Measurements from ENCODE around the gene AFAP1L1.

AFAP1L1 gene

DNA sequence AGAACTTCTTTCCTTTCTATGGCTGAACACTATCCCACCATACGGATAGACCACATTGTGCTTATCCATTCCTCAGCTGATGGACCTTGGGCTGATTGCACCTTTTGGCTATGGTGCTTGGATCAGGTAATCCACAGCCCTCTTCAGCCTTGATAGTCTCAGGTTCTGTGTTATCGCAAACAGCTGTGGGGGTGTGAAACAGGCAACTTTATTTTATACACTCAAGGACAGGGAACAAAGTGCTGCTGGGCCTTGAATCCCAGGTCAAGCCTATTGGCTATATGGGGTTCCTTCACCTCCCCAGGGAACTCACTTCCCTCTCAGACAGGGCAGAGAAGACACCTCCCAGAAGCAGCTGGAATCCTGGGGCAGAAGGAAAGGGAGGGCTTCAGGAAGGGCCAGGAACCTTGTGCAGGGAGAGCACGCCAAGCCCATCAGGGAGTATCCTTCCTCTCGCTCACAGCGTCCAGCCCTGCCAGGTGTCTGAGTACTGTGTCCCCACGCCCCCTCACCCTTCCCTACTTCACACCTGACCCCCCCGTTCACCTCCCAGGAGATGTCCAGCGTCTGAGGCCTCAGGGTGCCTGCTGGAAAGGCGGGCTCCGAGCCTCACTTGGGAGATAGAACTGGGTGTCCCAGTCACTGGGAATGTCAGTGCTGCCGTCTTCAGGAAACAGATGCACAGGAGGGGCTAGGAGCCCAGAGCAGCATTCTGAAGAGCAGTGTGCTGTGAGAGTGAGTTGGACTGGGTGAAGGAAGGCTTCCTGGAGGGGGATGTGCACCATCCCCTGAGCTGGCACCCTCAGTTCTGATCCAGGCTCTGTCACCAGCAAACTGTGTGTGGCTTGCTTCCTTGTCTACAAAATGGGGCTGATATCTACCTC lies 32.8 kb downstream of the AFAP1L1 start:
- DNase-seq, result no peak
- no peaks in the 10 kb centered on the region for H3K9me3 Mint-ChIP-seq
- H3K27me3 Mint-ChIP-seq (ENCODE audit: low read depth, poor library complexity), result peaks cover 2% of the 10 kb centered on the region
- peaks cover 23% of the 10 kb centered on the region for H3K4me1 Mint-ChIP-seq
- H3K27ac Mint-ChIP-seq, result no peak overlapping the region
- no peaks in the 10 kb centered on the region for H3K36me3 Mint-ChIP-seq (ENCODE audit: low read depth)
- TF ChIP-seq, protein P1, sequence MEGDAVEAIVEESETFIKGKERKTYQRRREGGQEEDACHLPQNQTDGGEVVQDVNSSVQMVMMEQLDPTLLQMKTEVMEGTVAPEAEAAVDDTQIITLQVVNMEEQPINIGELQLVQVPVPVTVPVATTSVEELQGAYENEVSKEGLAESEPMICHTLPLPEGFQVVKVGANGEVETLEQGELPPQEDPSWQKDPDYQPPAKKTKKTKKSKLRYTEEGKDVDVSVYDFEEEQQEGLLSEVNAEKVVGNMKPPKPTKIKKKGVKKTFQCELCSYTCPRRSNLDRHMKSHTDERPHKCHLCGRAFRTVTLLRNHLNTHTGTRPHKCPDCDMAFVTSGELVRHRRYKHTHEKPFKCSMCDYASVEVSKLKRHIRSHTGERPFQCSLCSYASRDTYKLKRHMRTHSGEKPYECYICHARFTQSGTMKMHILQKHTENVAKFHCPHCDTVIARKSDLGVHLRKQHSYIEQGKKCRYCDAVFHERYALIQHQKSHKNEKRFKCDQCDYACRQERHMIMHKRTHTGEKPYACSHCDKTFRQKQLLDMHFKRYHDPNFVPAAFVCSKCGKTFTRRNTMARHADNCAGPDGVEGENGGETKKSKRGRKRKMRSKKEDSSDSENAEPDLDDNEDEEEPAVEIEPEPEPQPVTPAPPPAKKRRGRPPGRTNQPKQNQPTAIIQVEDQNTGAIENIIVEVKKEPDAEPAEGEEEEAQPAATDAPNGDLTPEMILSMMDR (IDR thresholded peaks at IDR 0.05), result no peak
- no peak overlapping the region for H3K4me3 Mint-ChIP-seq

DNA sequence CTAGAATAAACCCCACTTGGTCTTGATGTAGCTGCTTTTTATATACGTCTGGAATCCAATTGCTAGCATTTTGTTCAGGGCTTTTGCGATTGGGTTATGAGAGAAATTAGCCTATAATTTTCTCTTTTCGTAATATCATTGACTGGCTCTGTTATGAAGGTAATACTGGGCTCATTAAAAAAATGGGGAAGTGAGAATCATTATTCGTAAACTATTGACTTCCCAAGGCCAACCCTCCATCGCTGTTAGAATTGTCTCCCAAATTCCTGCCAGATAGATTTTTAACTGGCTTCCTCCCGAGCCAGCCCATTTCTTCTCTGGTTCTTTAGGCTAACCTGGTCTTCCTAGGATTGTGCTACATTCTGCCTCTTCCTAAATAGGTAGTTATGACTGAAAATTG lies 37.7 kb downstream of the AFAP1L1 start:
- Mint-ChIP-seq H3K27me3 (ENCODE audit: low read depth, poor library complexity) (peaks cover 9% of the 10 kb centered on the region), H3K4me1 (peaks cover 44% of the 10 kb centered on the region), H3K4me3 (no peak overlapping the region), H3K27ac (no peak overlapping the region), H3K9me3 (no peaks in the 10 kb centered on the region), H3K36me3 (ENCODE audit: low read depth) (no peaks in the 10 kb centered on the region)
- TF ChIP-seq, protein P1 (IDR thresholded peaks at IDR 0.05), result no peak
- DNase-seq, result no peak

DNA sequence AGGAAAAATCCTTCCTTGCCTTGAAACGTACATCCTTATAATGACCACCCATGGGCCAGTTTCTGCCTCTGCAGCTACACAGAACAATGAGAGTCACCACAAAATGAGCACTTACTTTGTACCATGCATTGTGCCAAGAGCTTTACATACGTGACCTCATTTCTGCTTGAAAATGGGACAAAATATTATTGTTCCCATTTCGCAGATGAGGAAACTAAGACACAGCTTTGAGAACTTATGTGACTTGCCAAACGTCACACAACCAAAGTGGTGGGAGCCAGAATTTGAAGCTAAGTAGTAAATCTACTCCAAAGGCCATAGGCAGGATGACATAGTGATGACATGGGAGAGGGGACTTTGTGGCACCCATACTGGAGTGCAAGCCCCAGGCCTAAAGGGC lies 38.8 kb downstream of the AFAP1L1 start:
- no peak overlapping the region for H3K27ac Mint-ChIP-seq
- TF ChIP-seq, protein P1 (IDR thresholded peaks at IDR 0.05), result no peak

DNA sequence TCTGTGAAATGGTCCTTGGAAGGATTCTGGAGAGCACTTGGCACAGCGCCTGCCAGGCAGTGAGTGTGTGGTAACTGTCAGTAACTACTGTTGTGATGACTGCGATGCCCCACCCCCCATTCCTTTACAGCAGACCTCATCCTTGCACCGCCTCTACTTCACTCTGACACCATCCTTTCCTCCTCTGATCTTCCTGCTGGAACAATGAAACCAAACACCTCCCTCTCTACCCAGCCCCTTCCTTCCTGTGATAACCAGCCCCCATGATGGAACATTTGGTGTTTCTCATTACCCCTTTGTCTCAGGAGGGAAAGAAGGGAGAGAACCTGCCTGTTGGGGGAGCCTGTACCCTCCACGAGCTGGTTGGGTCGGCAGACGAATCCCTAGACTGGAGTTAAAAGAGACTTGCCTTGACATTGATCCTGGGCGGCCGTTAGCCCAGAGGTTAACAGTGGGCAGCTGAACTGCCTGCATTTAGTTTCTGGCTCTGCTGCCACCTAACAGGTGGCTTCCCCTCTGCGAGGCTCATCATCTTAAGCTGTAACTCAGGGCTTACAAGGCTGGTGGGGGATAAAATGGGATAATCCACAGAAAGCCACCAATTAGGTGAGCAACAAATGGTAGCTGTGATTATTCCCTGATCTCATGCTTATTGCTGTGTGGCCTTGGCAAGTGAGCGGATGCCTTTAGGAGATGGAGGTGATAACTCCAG lies 39.4 kb downstream of the AFAP1L1 start:
- no peaks in the 10 kb centered on the region for H3K36me3 Mint-ChIP-seq (ENCODE audit: low read depth)
- H3K4me1 Mint-ChIP-seq, result peaks cover 30% of the 10 kb centered on the region
- H3K27me3 Mint-ChIP-seq (ENCODE audit: low read depth, poor library complexity), result peaks cover 12% of the 10 kb centered on the region
- TF ChIP-seq, protein P1 (IDR thresholded peaks at IDR 0.05), result no peak
- peak overlapping the region; percentile 78 for H3K27ac Mint-ChIP-seq
- DNase-seq, result peak; percentile 40
- H3K9me3 Mint-ChIP-seq, result no peaks in the 10 kb centered on the region
- H3K4me3 Mint-ChIP-seq, result peak overlapping the region; percentile 43

More for the DNA sequence above, 38.8 kb downstream of the AFAP1L1 start:
- H3K9me3 Mint-ChIP-seq, result no peaks in the 10 kb centered on the region
- peaks cover 37% of the 10 kb centered on the region for H3K4me1 Mint-ChIP-seq
- DNase-seq, result no peak
- H3K27me3 Mint-ChIP-seq (ENCODE audit: low read depth, poor library complexity), result peaks cover 12% of the 10 kb centered on the region
- no peak overlapping the region for H3K4me3 Mint-ChIP-seq
- H3K36me3 Mint-ChIP-seq (ENCODE audit: low read depth), result no peaks in the 10 kb centered on the region

DNA sequence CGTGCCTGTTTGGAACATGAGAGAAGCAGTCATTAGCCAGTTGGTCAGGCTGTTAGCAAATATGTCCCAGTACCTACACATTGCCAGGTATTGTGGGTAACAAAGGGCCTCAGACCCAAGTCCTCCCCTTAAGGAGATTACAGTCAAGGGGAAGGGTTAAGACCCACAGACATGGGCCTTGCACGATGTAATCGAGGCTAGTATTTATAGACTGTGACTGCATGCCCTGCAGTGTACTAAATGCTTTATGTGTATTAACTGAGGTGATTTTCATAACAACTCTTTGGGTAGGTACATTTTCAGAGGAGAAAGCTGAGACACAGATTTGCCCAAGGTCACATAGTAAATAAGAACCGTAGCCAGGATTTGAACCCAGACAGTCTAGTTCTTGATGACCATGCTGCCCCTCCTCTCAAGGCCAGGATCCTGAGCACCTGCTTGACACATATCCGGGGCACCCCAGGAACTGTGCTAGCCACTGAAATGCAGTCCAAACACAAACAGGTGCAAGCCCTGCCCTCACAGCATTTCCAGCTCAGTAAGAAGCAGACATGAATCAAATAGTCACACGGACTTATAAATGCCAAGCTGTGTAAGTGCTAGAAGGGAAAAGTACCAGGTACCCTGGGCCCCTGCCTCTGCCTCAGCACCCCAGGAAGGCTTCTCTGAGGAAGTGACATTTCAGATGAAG lies 41.6 kb downstream of the AFAP1L1 start:
- Mint-ChIP-seq H3K36me3 (ENCODE audit: low read depth) (no peaks in the 10 kb centered on the region), H3K27ac (no peak overlapping the region), H3K4me1 (peaks cover 44% of the 10 kb centered on the region), H3K9me3 (no peaks in the 10 kb centered on the region), H3K27me3 (ENCODE audit: low read depth, poor library complexity) (peaks cover 12% of the 10 kb centered on the region), H3K4me3 (no peak overlapping the region)
- DNase-seq, result no peak
- TF ChIP-seq, protein P1 (IDR thresholded peaks at IDR 0.05), result no peak

All from nephron progenitor cell (in vitro differentiated cells).